IMR-90 (cell line): ENCODE data around the gene RNF2. TPM values are rescaled to one million over a fixed set of nuclear protein-coding genes. Genes with fewer than 3 reads are reported as not detected.

Experiments used
- ATAC-seq: fragments of 200-7000 bp; cut with Tn5 transposase; 2 replicates; pipeline ENCODE4 v1.9.1; 2020; ENCODE audit warnings: low read depth, mild to moderate bottlenecking, moderate library complexity
- BruUV-seq: library from RNA; stranded (reverse); fragments of 400-500 nt; replicated peaks from 2 replicates; lab custom pipeline; 2021; lab: Mats Ljungman, UMichigan
- CTCF ChIA-PET: fragments of 300-600 bp; formaldehyde crosslinking; extraction: SDS; loops from one replicate; lab custom pipeline; 2021; ENCODE audit warnings: antibody characterized with exemption; lab: Yijun Ruan, JAX
- POLR2A ChIA-PET: fragments of 300-600 bp; sonication (Branson Sonifier 250); formaldehyde crosslinking; loops from one replicate; lab custom pipeline; 2022; ENCODE audit warnings: antibody characterized with exemption; ENCODE audit not compliant: unreplicated experiment; lab: Charles Lee
- DNase-seq: peaks from one replicate; pipeline ENCODE4 v3.0.0; 2013
- H2AFZ ChIP-seq: replicated peaks from 2 replicates; pipeline ENCODE3; 2013; ENCODE audit warnings: low read length, mild to moderate bottlenecking; ENCODE audit not compliant: poor library complexity
- H2AK5ac ChIP-seq: 2 replicates; pipeline ENCODE4 v1.6.1; 2013; ENCODE audit warnings: low read depth, low read length, inconsistent platforms
- H2AK9ac ChIP-seq: replicated peaks from 2 replicates; pipeline ENCODE3; 2013; ENCODE audit warnings: mild to moderate bottlenecking, low read depth, low read length, moderate library complexity; ENCODE audit not compliant: poor library complexity
- H2BK120ac ChIP-seq: 2 replicates; pipeline ENCODE4 v1.6.1; 2013; ENCODE audit warnings: low read depth, low read length, inconsistent platforms
- H2BK15ac ChIP-seq: 3 replicates; pipeline ENCODE4 v1.6.1; 2013; ENCODE audit warnings: low read depth, low read length, inconsistent platforms
- H2BK20ac ChIP-seq: 2 replicates; pipeline ENCODE4 v1.6.1; 2013; ENCODE audit warnings: low read depth, mild to moderate bottlenecking, inconsistent platforms, low read length, moderate library complexity
- H2BK5ac ChIP-seq: 2 replicates; pipeline ENCODE4 v1.6.1; 2013; ENCODE audit warnings: mild to moderate bottlenecking, low read depth, low read length, inconsistent platforms; ENCODE audit not compliant: poor library complexity, severe bottlenecking
- H3K14ac ChIP-seq: replicated peaks from 2 replicates; pipeline ENCODE4 v1.6.1; 2013; ENCODE audit warnings: low read depth, low read length, inconsistent platforms
- H3K18ac ChIP-seq: 2 replicates; pipeline ENCODE4 v1.6.1; 2013; ENCODE audit warnings: low read depth, low read length, control low read depth
- H3K23ac ChIP-seq: 2 replicates; pipeline ENCODE4 v1.6.1; 2013; ENCODE audit warnings: low read depth, low read length, inconsistent platforms
- H3K27ac ChIP-seq: 2 replicates; pipeline ENCODE4 v1.5.1; 2013; ENCODE audit warnings: mild to moderate bottlenecking, control low read depth, low read length; ENCODE audit not compliant: insufficient read depth
- H3K27me3 ChIP-seq: 2 replicates; pipeline ENCODE4 v1.6.1; 2013; ENCODE audit warnings: low read length; ENCODE audit not compliant: control insufficient read depth, insufficient read depth
- H3K36me3 ChIP-seq: 2 replicates; pipeline ENCODE4 v1.6.1; 2013; ENCODE audit warnings: low read length, mixed read lengths; ENCODE audit not compliant: control insufficient read depth, insufficient read depth
- H3K4ac ChIP-seq: 2 replicates; pipeline ENCODE4 v1.6.1; 2013; ENCODE audit warnings: low read depth, low read length, inconsistent platforms
- H3K4me1 ChIP-seq: 2 replicates; pipeline ENCODE4 v1.6.1; 2013; ENCODE audit warnings: low read length, mixed read lengths; ENCODE audit not compliant: control insufficient read depth, insufficient read depth
- H3K4me2 ChIP-seq: 2 replicates; pipeline ENCODE4 v1.6.1; 2013; ENCODE audit warnings: low read depth, mild to moderate bottlenecking, control low read depth, low read length, moderate library complexity
- H3K4me3 ChIP-seq: 2 replicates; pipeline ENCODE4 v1.5.1; 2013; ENCODE audit warnings: low read depth, mild to moderate bottlenecking, control low read depth, low read length, moderate library complexity; ENCODE audit not compliant: insufficient read depth
- H3K56ac ChIP-seq: 2 replicates; pipeline ENCODE4 v1.6.1; 2013; ENCODE audit warnings: low read length, inconsistent platforms; ENCODE audit not compliant: insufficient read depth; ENCODE audit errors: extremely low read depth
- H3K79me1 ChIP-seq, 2 experiments: 2 replicates each; pipeline ENCODE4 v1.6.1; 2013; ENCODE audit warnings: low read length in 2 of 2, inconsistent platforms in 1 of 2, low read depth in 1 of 2
- H3K9ac ChIP-seq: 2 replicates; pipeline ENCODE4 v1.6.1; 2013; ENCODE audit warnings: low read depth, low read length, control low read depth
- H3K9me1 ChIP-seq: 2 replicates; pipeline ENCODE4 v1.6.1; 2013; ENCODE audit warnings: low read length, inconsistent platforms; ENCODE audit not compliant: insufficient read depth
- H3K9me3 ChIP-seq: 2 replicates; pipeline ENCODE4 v1.6.1; 2013; ENCODE audit warnings: low read length; ENCODE audit not compliant: control insufficient read depth, insufficient read depth
- H4K20me1 ChIP-seq: 2 replicates; pipeline ENCODE4 v1.6.1; 2013; ENCODE audit warnings: low read length, inconsistent platforms; ENCODE audit not compliant: insufficient read depth
- H4K5ac ChIP-seq: 2 replicates; pipeline ENCODE4 v1.6.1; 2013; ENCODE audit warnings: mild to moderate bottlenecking, low read depth, low read length, control low read depth
- H4K8ac ChIP-seq, 2 experiments: 2 replicates each; pipeline ENCODE4 v1.6.1; 2013; ENCODE audit warnings: low read depth in 2 of 2, low read length in 2 of 2, control low read depth in 1 of 2, inconsistent platforms in 1 of 2
- H4K91ac ChIP-seq: 2 replicates; pipeline ENCODE4 v1.6.1; 2013; ENCODE audit warnings: low read depth, low read length, inconsistent platforms; ENCODE audit not compliant: insufficient read depth
- BHLHE40 ChIP-seq: fragments of 150-350 bp; IDR thresholded peaks from 2 replicates; pipeline ENCODE4 v1.6.1; 2016; ENCODE audit warnings: mild to moderate bottlenecking, low read depth, low read length
- CEBPB ChIP-seq: IDR thresholded peaks from 2 replicates; pipeline ENCODE4 v1.6.1; 2012; ENCODE audit warnings: low read depth, low read length, improper control_type of control experiment
- CHD1 ChIP-seq: IDR thresholded peaks from 2 replicates; pipeline ENCODE4 v1.6.1; 2012; ENCODE audit warnings: low read depth, low read length, improper control_type of control experiment
- FOS ChIP-seq: fragments of 150-350 bp; IDR thresholded peaks from 2 replicates; pipeline ENCODE4 v1.6.1; 2016; ENCODE audit warnings: low read depth, low read length
- MAFK ChIP-seq: IDR thresholded peaks from 2 replicates; pipeline ENCODE4 v1.6.1; 2012; ENCODE audit warnings: low read depth, low read length, improper control_type of control experiment
- MAZ ChIP-seq: IDR thresholded peaks from 2 replicates; pipeline ENCODE4 v1.6.1; 2012; ENCODE audit warnings: low read depth, mild to moderate bottlenecking, low read length, improper control_type of control experiment, moderate library complexity, borderline replicate concordance
- MXI1 ChIP-seq: IDR thresholded peaks from 2 replicates; pipeline ENCODE4 v1.6.1; 2012; ENCODE audit warnings: low read depth, mild to moderate bottlenecking, low read length, moderate library complexity, borderline replicate concordance
- NFE2L2 ChIP-seq: fragments of 150-350 bp; IDR thresholded peaks from 2 replicates; pipeline ENCODE4 v1.6.1; 2016; ENCODE audit warnings: low read depth, mild to moderate bottlenecking, low read length
- POLR2A ChIP-seq: IDR thresholded peaks from 2 replicates; pipeline ENCODE4 v1.6.1; 2012; ENCODE audit warnings: mild to moderate bottlenecking, low read depth, low read length
- RAD21 ChIP-seq: IDR thresholded peaks from 2 replicates; pipeline ENCODE4 v1.6.1; 2012; ENCODE audit warnings: low read length, improper control_type of control experiment
- RCOR1 ChIP-seq: IDR thresholded peaks from 2 replicates; pipeline ENCODE4 v1.6.1; 2012; ENCODE audit warnings: mild to moderate bottlenecking, low read length, improper control_type of control experiment; ENCODE audit not compliant: insufficient replicate concordance
- RFX5 ChIP-seq: IDR thresholded peaks from 2 replicates; pipeline ENCODE4 v1.8.0; 2012; ENCODE audit warnings: low read depth, mild to moderate bottlenecking, low read length, moderate library complexity
- SMC3 ChIP-seq: fragments of 150-350 bp; IDR thresholded peaks from 2 replicates; pipeline ENCODE4 v1.6.1; 2016; ENCODE audit warnings: low read depth, mild to moderate bottlenecking, antibody characterized with exemption, low read length, moderate library complexity
- WGBS, 2 experiments: methylation state at CpG; one replicate each; pipeline versions ENCODE4 v1.1.5 to v1.1.7; 2013; ENCODE audit warnings: missing lambda C conversion rate in 2 of 2; ENCODE audit not compliant: insufficient read length in 1 of 2; ENCODE audit errors: extremely low coverage in 2 of 2; 5-methylcytosine and 5-hydroxymethylcytosine counted together
- dilution Hi-C: fragments of 300-500 bp; cut with HindIII; formaldehyde crosslinking; loops from one replicate; pipeline ENCODE4 v1.14.3; 2018; ENCODE audit warnings: low sequenced_read_pairs; ENCODE audit not compliant: unreplicated experiment
- in situ Hi-C: fragments of 300-500 bp; cut with MboI; formaldehyde crosslinking; loops from 3 replicates; pipeline ENCODE4 v1.14.3; 2019; ENCODE audit warnings: low sequenced_read_pairs, inconsistent platforms, mixed read lengths
- intact Hi-C: fragments of 100-400 bp; cut with micrococcal nuclease; formaldehyde crosslinking; loops from 2 replicates; pipeline ENCODE4 v1.10.0; 2022
- polyA plus RNA-seq, 3 experiments: library from polyadenylated mRNA; depleted of rRNA; stranded (reverse); fragments of >200 nt; gene quantifications; 2 replicates each; pipeline ENCODE4 v1.2.3, GENCODE V29; 2012; ENCODE audit warnings: low replicate concordance in 1 of 3
- total RNA-seq: library from RNA; depleted of rRNA; stranded (reverse); fragments of >200 nt; gene quantifications from 2 replicates; pipeline ENCODE4 v1.2.3, GENCODE V29; 2012
- TF ChIP-seq, protein P1 (sequence below): fragments of 150-350 bp; IDR thresholded peaks from 2 replicates; pipeline ENCODE4 v1.6.1; 2016; ENCODE audit warnings: low read depth, mild to moderate bottlenecking, low read length, moderate library complexity, borderline replicate concordance
- TF ChIP-seq, protein P2 (sequence below): fragments of 150-350 bp; IDR thresholded peaks from 2 replicates; pipeline ENCODE4 v1.6.1; 2017; ENCODE audit warnings: mild to moderate bottlenecking, antibody characterized with exemption, low read length, low read depth
- TF ChIP-seq, protein P3 (sequence below): conservative IDR thresholded peaks from 2 replicates; pipeline ENCODE4 v1.5.1; 2012; ENCODE audit warnings: mild to moderate bottlenecking, low read depth, low read length, improper control_type of control experiment

RNF2 gene
- total and polyA plus RNA-seq, 2 of the 4 experiments (the other 2 are of a cell fraction): 22.6 to 48.8 TPM

DNA sequence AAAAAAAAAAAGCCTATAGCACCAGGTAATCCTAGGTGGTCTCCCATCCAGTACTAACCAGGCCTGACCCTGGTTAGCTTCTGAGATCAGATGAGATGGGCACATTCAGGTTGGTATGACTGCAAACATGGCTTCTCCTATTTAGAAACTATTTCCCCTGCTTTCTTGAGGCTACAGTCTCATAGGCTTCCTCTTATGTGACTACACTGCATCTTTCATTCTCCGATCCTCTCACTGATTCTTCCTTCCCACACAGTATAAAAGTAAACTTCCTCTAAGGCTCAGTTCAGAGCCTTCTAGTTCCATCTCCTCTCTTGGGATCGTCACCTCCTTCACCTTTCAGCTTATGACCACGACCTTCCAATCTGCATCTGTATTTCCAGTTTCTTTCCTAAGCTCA lies 30.4 kb upstream of the RNF2 start:
- no peak overlapping the region for H2BK20ac ChIP-seq
- H4K91ac ChIP-seq: no peak overlapping the region
- H3K4me1 ChIP-seq: peaks cover 6% of the 10 kb centered on the region; the same call in 1 of the 2 replicates
- H2BK5ac ChIP-seq: no peak overlapping the region
- ATAC-seq (no peak), DNase-seq (no peak)
- no peak overlapping the region for H3K23ac ChIP-seq
- H2BK15ac ChIP-seq: no peak overlapping the region
- H4K8ac ChIP-seq: no peak overlapping the region
- BruUV-seq: no TSS peak
- H3K27ac ChIP-seq: no peak overlapping the region
- dilution Hi-C loops: no loop called here
- 77% methylated on average over 2 of the region's 3 CpGs; no CpG with 5 or more reads in 1 of the 2 experiments for WGBS, 2 experiments
- H3K4ac ChIP-seq: no peak overlapping the region
- H3K4me3 ChIP-seq: no peak overlapping the region
- H3K18ac ChIP-seq: no peak overlapping the region
- no peak overlapping the region for H3K4me2 ChIP-seq
- no peak overlapping the region for H2BK120ac ChIP-seq
- no peak overlapping the region for H2AK5ac ChIP-seq
- H3K14ac ChIP-seq: no peak overlapping the region
- H3K56ac ChIP-seq: no peak overlapping the region
- ChIA-PET CTCF (interaction anchor here (0.5 kb wide), 1 partner anchor 1777 kb away, joined by 3 read pairs; no protein-coding TSS in a partner anchor), POLR2A (no interaction called here)
- H3K9me3 ChIP-seq: no peaks in the 10 kb centered on the region
- no peaks in the 10 kb centered on the region for H3K79me1 ChIP-seq
- in situ Hi-C loops: no loop called here
- no peak overlapping the region for H2AFZ ChIP-seq
- intact Hi-C loops: no loop called here
- H3K9me1 ChIP-seq: peaks cover 9% of the 10 kb centered on the region
- no peak overlapping the region for H4K5ac ChIP-seq
- H2AK9ac ChIP-seq: no peak overlapping the region
- no peaks in the 10 kb centered on the region for H3K36me3 ChIP-seq
- H3K9ac ChIP-seq: no peak overlapping the region
- no peaks in the 10 kb centered on the region for H3K27me3 ChIP-seq
- H4K20me1 ChIP-seq: no peaks in the 10 kb centered on the region
- TF ChIP-seq, protein P1, sequence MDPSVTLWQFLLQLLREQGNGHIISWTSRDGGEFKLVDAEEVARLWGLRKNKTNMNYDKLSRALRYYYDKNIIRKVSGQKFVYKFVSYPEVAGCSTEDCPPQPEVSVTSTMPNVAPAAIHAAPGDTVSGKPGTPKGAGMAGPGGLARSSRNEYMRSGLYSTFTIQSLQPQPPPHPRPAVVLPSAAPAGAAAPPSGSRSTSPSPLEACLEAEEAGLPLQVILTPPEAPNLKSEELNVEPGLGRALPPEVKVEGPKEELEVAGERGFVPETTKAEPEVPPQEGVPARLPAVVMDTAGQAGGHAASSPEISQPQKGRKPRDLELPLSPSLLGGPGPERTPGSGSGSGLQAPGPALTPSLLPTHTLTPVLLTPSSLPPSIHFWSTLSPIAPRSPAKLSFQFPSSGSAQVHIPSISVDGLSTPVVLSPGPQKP: no peak
- TF ChIP-seq BHLHE40: no peak
- TF ChIP-seq MAZ: no peak
- no peak for TF ChIP-seq NFE2L2
- no peak for TF ChIP-seq RCOR1
- no peak for TF ChIP-seq CHD1
- no peak for TF ChIP-seq RAD21
- no peak for TF ChIP-seq CEBPB
- TF ChIP-seq, protein P2, sequence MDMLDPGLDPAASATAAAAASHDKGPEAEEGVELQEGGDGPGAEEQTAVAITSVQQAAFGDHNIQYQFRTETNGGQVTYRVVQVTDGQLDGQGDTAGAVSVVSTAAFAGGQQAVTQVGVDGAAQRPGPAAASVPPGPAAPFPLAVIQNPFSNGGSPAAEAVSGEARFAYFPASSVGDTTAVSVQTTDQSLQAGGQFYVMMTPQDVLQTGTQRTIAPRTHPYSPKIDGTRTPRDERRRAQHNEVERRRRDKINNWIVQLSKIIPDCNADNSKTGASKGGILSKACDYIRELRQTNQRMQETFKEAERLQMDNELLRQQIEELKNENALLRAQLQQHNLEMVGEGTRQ: no peak
- TF ChIP-seq, protein P3, sequence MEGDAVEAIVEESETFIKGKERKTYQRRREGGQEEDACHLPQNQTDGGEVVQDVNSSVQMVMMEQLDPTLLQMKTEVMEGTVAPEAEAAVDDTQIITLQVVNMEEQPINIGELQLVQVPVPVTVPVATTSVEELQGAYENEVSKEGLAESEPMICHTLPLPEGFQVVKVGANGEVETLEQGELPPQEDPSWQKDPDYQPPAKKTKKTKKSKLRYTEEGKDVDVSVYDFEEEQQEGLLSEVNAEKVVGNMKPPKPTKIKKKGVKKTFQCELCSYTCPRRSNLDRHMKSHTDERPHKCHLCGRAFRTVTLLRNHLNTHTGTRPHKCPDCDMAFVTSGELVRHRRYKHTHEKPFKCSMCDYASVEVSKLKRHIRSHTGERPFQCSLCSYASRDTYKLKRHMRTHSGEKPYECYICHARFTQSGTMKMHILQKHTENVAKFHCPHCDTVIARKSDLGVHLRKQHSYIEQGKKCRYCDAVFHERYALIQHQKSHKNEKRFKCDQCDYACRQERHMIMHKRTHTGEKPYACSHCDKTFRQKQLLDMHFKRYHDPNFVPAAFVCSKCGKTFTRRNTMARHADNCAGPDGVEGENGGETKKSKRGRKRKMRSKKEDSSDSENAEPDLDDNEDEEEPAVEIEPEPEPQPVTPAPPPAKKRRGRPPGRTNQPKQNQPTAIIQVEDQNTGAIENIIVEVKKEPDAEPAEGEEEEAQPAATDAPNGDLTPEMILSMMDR: no peak
- TF ChIP-seq MAFK: no peak
- TF ChIP-seq POLR2A: no peak
- no peak for TF ChIP-seq FOS
- TF ChIP-seq SMC3: no peak
- TF ChIP-seq MXI1: no peak
- TF ChIP-seq RFX5: no peak
